Fibroblast of lung (primary cell): ENCODE data around the gene ATP10A. TPM values are rescaled to one million over a fixed set of nuclear protein-coding genes. Genes with fewer than 3 reads are reported as not detected.

Experiments used
- DNase-seq, 2 donors: peaks; one replicate each; pipeline versions ENCODE4 v3.0.0 to v3.0.0-alpha.2; 2010; ENCODE audit warnings: low read depth in 2 of 2
- H2AFZ ChIP-seq: 2 replicates; pipeline ENCODE4 v1.5.1; 2012; ENCODE audit warnings: low read length, control low read depth, inconsistent platforms
- H3K27ac ChIP-seq: 2 replicates; pipeline ENCODE4 v1.5.1; 2011; ENCODE audit warnings: low read length, control low read depth; ENCODE audit not compliant: insufficient read depth
- H3K27me3 ChIP-seq: 2 replicates; pipeline ENCODE4 v1.5.1; 2011; ENCODE audit warnings: mild to moderate bottlenecking, low read length; ENCODE audit not compliant: control insufficient read depth, insufficient read depth
- H3K36me3 ChIP-seq: 2 replicates; pipeline ENCODE4 v1.5.1; 2011; ENCODE audit warnings: low read length; ENCODE audit not compliant: control insufficient read depth, insufficient read depth
- H3K4me1 ChIP-seq: 2 replicates; pipeline ENCODE4 v1.5.1; 2011; ENCODE audit warnings: low read length; ENCODE audit not compliant: control insufficient read depth, insufficient read depth; ENCODE audit errors: extremely low read depth
- H3K4me2 ChIP-seq: 2 replicates; pipeline ENCODE4 v1.5.1; 2011; ENCODE audit warnings: low read length, control low read depth; ENCODE audit not compliant: insufficient read depth; ENCODE audit errors: extremely low read depth
- H3K4me3 ChIP-seq, 4 experiments: fragments of 200-600 bp in 1 of 4; sonication (generic) in 1 of 4; replicated peaks in 1 of 4; 2 replicates each; pipeline ENCODE4 v1.5.1; 2011 to 2016; ENCODE audit warnings: low read length in 4 of 4, low read depth in 3 of 4, mild to moderate bottlenecking in 3 of 4, control low read depth in 2 of 4, inconsistent platforms in 1 of 4, mixed read lengths in 1 of 4; ENCODE audit not compliant: insufficient read depth in 1 of 4; ENCODE audit errors: control extremely low read depth in 1 of 4
- H3K79me2 ChIP-seq: 2 replicates; pipeline ENCODE4 v1.5.1; 2012; ENCODE audit warnings: mild to moderate bottlenecking, low read length, inconsistent platforms; ENCODE audit not compliant: control insufficient read depth, insufficient read depth
- H3K9ac ChIP-seq: 2 replicates; pipeline ENCODE4 v1.5.1; 2011; ENCODE audit warnings: mild to moderate bottlenecking, low read length, control low read depth; ENCODE audit not compliant: insufficient read depth
- H3K9me3 ChIP-seq: 2 replicates; pipeline ENCODE4 v1.5.1; 2012; ENCODE audit warnings: low read depth, low read length; ENCODE audit not compliant: control insufficient read depth, insufficient read depth
- H4K20me1 ChIP-seq: 2 replicates; pipeline ENCODE4 v1.5.1; 2011; ENCODE audit warnings: low read length; ENCODE audit not compliant: control insufficient read depth, insufficient read depth; ENCODE audit errors: extremely low read depth
- CTCF ChIP-seq, 2 donors: IDR thresholded peaks in 1 of 2; conservative IDR thresholded peaks in 1 of 2; 1 replicate in 1 of 2; 2 replicates in 1 of 2; pipeline ENCODE4 v1.5.1; 2011 to 2012; ENCODE audit warnings: low read length in 2 of 2, control low read depth in 1 of 2, inconsistent platforms in 1 of 2, low read depth in 1 of 2, mild to moderate bottlenecking in 1 of 2
- EZH2 ChIP-seq: IDR thresholded peaks from 2 replicates; pipeline ENCODE4 v1.5.1; 2012; ENCODE audit warnings: low read length, control low read depth, mild to moderate bottlenecking; ENCODE audit errors: missing control alignments
- polyA plus RNA-seq, 2 donors: library from polyadenylated mRNA; depleted of rRNA in 1 of 2; stranded (reverse) in 1 of 2; unstranded in 1 of 2; fragments of >200 nt; gene quantifications; 2 replicates each; pipeline ENCODE4 v1.2.1, GENCODE V29; 2011 to 2012; ENCODE audit warnings: missing spikeins in 1 of 2
- total RNA-seq: library from RNA; depleted of rRNA; stranded (reverse); fragments of >200 nt; gene quantifications from 2 replicates; pipeline ENCODE4 v1.2.1, GENCODE V29; 2014

The ATP10A gene
- total and polyA plus RNA-seq, 2 donors (not counting 1 experiment from before 2014, with no cell fraction given) = 12.7 to 13.8 TPM

- H3K79me2 ChIP-seq = peaks cover 13% of the 10 kb centered on the region
- H2AFZ ChIP-seq = no peak overlapping the region
- H3K27me3 ChIP-seq = no peaks in the 10 kb centered on the region
- peak overlapping the region; percentile 87 for H3K27ac ChIP-seq
- peak in 1 of 2 donors; percentile 24 for DNase-seq
- H3K9me3 ChIP-seq = no peaks in the 10 kb centered on the region
- peak overlapping the region; percentile 11 for H3K9ac ChIP-seq
- no peaks in the 10 kb centered on the region for H4K20me1 ChIP-seq
- peaks cover 44% of the 10 kb centered on the region for H3K4me1 ChIP-seq
- H3K4me2 ChIP-seq = no peak overlapping the region
- TF ChIP-seq EZH2 (no peak), CTCF (conservative IDR thresholded peaks at IDR 0.05 in 1 of 2, IDR thresholded peaks at IDR 0.05 in 1 of 2; ENCODE audit: low read depth in 1 of 2, low read length in 2 of 2) (no peak)
- H3K4me3 ChIP-seq = no peak overlapping the region
- H3K36me3 ChIP-seq = no peaks in the 10 kb centered on the region
Measured at GRCh38 chr15:25787381-25787780, 75.7 kb downstream of the ATP10A start.

GRCh38 chr15:25786040-25786439, 77.1 kb downstream of the ATP10A start:
- no peak for TF ChIP-seq EZH2
- H3K9me3 ChIP-seq = no peaks in the 10 kb centered on the region
- no peak overlapping the region for H2AFZ ChIP-seq
- DNase-seq = no peak
- peak overlapping the region; percentile 85 for H3K4me2 ChIP-seq
- no peaks in the 10 kb centered on the region for H3K36me3 ChIP-seq
- H4K20me1 ChIP-seq = no peaks in the 10 kb centered on the region
- peaks cover 11% of the 10 kb centered on the region for H3K79me2 ChIP-seq
- H3K4me3 ChIP-seq = no peak overlapping the region
- H3K27ac ChIP-seq = peak overlapping the region; percentile 97
- H3K9ac ChIP-seq = peak overlapping the region; percentile 63
- peaks cover 40% of the 10 kb centered on the region for H3K4me1 ChIP-seq
- no peaks in the 10 kb centered on the region for H3K27me3 ChIP-seq

- H3K4me1 ChIP-seq = peaks cover 36% of the 10 kb centered on the region
- no peaks in the 10 kb centered on the region for H3K36me3 ChIP-seq
- no peaks in the 10 kb centered on the region for H3K9me3 ChIP-seq
- TF ChIP-seq CTCF (conservative IDR thresholded peaks at IDR 0.05 in 1 of 2, IDR thresholded peaks at IDR 0.05 in 1 of 2; ENCODE audit: low read depth in 1 of 2, low read length in 2 of 2) (no peak), EZH2 (no peak)
- H3K9ac ChIP-seq = peak overlapping the region; percentile 63
- H2AFZ ChIP-seq = no peak overlapping the region
- no peaks in the 10 kb centered on the region for H3K27me3 ChIP-seq
- peak overlapping the region; percentile 97 for H3K27ac ChIP-seq
- no peak for DNase-seq
- peak overlapping the region; percentile 85 for H3K4me2 ChIP-seq
- H3K79me2 ChIP-seq = peaks cover 11% of the 10 kb centered on the region
- H3K4me3 ChIP-seq = no peak overlapping the region
- H4K20me1 ChIP-seq = no peaks in the 10 kb centered on the region
Measured at GRCh38 chr15:25785641-25786025, 77.5 kb downstream of the ATP10A start.
